C1 segment of cervical spinal cord (tissue), 14 donors: ENCODE measurements around the gene ARF5.

Source experiments
- DNase-seq, 14 donors: peaks; one replicate each; lab custom pipeline; 2025; lab: John Stamatoyannopoulos, UW

Gene ARF5

DNA sequence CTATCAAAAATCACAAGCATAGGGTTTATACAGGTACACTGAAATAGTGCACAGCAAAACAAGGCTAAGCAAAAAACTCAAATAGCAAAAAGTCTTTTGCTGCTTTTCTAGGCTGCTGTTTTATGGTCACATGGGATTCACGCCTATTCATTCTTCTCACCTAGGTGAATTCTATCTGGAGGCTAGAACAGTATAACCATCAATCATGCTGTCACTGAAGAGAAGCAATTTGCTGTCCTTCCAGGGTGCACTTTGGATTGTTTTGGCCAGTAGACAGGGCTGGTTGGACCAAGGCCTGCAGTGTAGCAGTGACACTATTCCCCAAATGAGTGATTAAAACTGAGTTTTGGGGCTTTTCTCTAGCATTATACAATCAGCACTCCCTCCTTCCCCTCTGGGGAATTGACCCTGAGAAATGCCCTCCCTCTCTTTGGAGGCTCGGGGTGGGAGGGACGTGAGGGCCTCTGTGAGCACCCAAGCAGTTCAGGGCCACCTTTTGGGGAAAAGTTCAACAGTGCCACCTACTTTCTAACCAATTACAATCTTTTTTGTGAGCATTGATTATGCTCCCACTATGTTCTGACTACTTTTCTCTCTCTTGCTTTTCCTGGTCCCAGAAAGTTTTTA is 47.6 kb downstream of the ARF5 start:
- DNase-seq: no peak

DNA sequence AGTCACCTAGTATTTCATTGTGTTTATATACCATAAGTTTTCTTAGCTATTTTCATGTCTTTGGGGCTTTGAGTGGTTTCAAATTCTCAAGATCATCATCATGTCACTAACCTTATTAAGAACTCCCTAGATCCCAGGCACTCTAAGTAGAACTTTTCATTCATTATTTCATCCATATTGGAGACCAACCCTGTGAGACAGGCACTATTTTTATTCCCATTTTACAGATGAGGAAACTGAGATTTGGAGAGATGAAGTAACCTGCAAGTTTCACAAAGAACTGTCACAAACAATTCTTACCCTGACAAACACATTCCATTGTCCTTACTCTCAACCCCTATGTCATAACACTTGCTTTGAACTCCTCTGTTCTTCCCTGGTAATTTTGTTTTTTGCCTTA is 50.0 kb downstream of the ARF5 start:
- no peak for DNase-seq
